GM19324 (cell line): Measurements from ENCODE around the gene SEC23IP.
"Not testable (repeated sequence)": the region's sequence is repeated elsewhere in the genome, so short reads cannot be mapped to it uniquely, and the experiment has no call there.

ENCODE experiments used
- ATAC-seq: cut with Tn5 transposase; IDR thresholded peaks from one replicate; pipeline ENCODE4 v1.9.1; 2021; ENCODE audit warnings: mild to moderate bottlenecking, moderate library complexity; ENCODE audit not compliant: unreplicated experiment, low FRiP score

The SEC23IP gene

DNA sequence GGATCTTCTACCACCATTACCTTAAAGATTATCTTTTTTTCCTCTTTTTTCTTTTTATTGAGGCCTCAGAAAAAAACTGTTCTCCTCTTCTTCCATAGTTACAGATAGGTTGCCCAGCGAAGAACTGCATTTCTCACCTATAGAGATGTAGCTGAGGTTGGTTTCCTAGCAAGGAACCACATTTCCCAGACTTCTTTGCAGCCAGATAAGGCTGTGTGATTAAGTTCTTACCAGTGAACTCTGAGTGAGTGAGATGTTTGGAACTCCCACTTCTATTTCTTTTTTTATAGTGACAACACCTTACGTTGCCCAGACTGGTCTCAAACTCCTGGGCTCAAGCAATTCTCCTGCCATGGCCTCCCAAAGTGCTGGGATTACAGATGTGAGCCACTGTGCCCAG lies 14.0 kb upstream of the SEC23IP start:
- no peak for ATAC-seq

DNA sequence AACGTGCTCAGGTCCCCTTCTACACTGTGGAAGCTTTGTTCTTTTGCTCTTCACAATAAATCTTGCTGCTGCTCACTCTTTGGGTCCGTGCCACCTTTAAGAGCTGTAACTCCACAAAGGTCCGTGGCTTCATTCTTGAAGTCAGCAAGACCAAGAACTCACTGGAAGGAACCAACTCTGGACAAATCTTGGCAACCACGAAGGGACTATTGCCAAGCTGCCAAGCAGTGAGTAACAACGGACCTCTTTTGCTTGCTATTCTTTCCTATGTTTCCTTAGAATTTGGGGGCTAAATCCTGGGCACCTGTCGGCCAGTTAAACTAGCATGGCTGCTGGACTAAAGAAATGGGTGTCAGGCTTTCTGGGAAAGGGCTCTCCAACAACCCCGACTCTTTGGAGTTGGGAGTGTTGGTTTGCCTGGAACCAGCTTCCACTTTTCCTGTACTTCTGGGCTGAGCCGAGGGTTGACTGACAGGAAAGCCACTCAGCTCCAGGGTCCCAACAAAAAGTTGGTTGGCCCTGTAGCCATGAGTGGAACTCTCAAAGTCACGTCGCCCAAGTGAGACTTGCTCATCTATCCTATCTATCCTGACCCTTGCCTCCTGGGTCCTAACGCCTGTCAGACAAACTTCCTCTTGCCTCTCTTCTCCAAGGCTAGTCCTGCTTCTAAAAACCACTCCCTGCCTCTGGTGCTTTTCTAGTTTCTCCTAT lies 8.5 kb upstream of the SEC23IP start:
- ATAC-seq, result not testable (repeated sequence)

DNA sequence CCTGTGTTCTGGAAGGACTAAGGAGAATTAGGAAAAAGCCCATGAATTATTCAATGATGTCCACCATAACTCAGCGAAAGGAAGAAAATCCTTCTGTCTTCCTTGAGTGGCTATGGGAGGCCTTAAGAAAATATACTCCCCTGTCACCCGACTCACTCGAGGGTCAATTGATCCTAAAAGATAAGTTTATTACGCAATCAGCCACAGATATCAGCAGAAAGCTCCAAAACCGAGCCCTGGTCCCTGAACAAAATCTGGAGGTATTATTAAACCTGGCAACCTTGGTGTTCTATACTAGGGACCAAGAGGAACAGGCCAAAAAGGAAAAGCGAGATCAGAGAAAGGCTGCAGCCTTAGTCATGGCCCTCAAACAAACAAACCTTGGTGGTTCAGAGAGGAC lies 6.5 kb upstream of the SEC23IP start:
- not testable (repeated sequence) for ATAC-seq

DNA sequence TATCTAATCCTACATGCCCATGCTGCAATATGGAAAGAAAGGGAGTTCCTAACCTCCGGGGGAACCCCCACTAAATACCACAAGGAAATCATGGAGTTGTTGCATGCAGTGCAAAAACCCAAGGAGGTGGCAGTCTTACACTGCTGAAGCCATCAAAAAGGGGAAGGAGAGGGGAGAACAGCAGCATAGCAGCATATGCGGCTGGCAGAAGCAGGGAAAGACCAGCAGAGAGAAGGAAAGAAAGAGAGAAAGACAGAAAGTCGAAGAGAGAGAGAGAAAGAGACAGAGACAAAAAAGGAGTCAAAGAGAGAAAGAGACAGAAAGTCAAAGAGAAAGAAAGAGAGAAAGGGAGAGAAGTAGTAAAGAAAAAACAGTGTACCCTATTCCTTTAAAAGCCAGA lies 3.8 kb upstream of the SEC23IP start:
- not testable (repeated sequence) for ATAC-seq

DNA sequence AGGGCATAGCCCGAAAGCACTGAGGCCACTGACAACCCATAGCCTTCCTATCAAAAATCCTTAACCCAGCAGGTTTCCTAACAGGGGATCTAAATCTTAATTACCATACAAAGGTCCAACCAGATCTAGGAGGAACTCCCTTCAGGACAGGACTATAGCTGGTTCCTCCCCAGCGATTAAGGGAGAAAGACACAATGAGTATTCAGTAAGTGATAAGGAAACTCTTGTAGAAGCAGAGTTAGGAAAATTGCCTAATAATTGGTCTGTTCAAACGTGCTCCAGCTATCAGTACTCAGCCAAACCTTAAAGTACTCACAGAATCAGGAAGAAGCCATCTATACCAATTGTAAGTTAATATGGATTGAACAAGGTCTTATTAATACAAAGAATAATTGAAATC lies 3.3 kb upstream of the SEC23IP start:
- not testable (repeated sequence) for ATAC-seq

DNA sequence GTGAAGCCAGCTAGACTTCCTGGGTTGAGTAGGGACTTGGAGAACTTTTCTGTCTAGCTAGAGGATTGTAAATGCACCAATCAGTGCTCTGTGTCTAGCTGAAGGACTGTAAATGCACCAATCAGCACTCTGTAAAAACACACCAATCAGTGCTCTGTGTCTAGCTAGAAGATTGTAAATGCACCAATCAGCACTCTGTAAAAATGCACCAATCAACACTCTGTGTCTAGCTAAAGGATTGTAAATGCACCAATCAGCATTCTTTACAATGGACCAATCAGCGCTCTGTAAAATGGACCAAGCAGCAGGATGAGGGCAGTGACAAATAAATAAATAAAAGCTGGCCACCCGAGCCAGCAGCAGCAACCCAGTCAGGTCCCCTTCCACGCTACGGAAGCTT lies 2.2 kb upstream of the SEC23IP start:
- not testable (repeated sequence) for ATAC-seq

DNA sequence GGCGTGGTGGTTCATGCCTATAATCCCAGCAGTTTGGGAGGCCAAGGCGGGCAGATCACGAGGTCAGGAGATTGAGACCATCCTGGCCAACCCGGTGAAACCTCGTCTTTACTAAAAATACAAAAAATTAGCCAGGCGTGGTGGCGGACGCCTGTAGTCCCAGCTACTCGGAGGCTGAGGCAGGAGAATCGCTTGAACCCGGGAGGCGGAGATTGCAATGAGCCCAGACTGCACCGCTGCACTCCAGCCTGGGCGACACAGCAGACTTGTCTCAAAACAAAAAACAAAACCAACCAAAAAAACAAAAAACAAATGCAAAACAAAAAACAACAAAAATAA lies 712 bp upstream of the SEC23IP start:
- ATAC-seq, result not testable (repeated sequence)

DNA sequence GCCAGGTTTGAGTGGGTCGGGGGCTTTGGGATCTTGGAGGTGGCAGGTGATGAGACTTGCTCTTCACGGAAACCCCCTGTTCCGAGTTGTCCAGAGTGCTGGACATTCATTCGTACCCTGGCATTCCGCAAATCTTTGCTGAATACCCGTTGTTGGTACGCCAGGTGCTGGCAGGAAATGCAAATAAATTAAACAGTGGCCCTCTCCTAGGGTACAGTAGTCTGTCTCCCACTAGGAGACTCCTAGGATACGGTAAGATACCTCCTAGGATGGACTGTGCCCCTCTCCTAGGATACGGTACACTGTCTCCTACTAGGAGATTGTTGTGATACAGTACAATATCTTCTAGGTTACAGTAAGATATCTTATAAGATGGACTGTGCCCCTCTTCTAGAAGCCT lies 544 bp downstream of the SEC23IP start:
- no peak for ATAC-seq

DNA sequence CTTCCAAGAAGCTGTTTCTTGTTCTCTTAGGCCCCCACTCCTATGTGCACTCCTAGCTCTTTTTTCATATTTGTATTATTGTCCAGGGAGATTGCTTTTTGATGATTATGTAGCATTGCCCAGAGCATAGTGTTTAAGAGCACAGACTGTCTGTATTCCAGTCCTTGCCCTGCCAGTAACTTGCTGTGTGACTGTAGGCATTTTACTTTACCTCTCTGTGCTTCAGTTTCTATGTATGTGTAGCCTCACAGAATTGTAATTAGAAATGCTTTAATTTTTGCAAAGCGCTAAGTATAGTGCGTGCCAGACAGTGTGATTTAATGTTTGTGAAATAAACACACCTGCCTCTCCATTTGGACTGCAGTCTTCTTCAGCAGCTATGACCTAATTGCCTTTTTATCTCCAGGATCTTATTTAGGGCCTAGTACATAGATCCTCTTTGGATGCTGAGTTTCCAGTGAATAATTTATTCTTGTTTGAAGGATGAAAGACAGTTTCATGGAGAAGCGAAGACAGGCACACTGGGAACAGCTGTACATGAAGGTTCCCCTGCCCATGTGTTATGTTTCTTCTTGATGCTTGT lies 1.4 kb downstream of the SEC23IP start:
- ATAC-seq, result no peak

DNA sequence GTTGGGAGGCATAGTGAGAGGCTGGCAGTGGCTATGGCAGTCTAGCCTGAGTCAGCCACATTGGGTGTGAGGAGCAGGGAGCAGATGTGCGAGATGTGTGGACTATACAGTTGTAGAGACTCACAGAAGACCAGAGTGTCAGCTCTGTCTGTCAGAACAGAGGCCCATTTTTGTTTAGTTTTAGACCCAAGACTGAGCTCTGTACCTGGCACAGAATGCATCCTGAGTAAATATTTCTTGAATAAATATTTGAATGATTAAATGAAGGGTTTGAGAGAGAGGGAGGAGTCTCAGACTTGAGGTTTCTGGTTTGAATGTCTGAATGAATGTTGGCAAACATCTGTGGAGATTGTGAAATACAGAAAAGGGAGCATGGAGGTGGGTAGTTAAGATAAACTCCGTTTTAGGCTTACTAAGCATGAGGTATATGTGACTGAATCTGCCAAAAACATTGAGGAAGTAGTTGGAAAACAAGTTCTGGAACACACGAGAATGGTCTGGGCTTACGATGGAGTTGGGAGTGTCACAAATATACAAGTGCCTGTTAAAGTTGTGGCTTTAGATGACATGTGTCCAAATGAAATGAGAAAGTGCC lies 3.6 kb downstream of the SEC23IP start:
- ATAC-seq, result no peak

DNA sequence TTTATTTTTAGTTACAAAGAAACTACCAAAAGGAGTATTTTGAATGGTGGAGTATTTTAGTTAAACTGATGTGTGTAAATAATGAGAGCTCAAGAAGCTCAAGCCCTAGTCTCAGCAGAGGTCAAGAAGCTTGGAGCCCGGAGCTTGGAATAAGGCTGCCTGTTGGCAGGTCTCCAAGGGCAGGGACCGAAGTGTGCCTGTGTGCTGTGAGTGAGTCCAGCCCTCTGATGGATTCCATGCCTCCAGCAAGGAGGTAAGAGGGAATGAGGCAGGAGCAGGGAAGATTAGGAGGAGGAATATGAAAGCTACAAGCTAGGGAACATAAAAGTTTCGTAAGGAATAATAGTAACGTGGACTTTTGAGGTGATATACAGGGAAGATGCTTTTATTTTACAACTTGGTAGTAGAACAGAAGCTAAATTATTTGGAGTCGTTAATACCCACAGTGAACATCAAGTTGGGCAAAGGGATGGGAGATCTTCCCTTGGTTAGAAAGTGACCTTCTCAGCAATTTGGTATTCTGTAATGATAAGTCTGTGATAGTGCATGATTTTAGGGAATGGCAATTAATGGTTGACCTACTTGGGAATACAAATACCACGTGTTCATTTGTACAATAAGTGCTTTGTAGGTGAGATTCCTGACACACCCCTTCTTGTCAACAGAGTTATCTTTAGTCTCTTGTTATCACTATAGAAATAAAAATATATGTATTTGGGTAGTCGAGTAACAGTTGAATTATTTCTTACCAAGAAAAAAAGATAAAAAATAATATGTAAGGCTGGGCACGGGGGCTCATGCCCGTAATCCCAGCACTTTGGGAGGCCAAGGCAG lies 4.6 kb downstream of the SEC23IP start:
- ATAC-seq, result no peak

DNA sequence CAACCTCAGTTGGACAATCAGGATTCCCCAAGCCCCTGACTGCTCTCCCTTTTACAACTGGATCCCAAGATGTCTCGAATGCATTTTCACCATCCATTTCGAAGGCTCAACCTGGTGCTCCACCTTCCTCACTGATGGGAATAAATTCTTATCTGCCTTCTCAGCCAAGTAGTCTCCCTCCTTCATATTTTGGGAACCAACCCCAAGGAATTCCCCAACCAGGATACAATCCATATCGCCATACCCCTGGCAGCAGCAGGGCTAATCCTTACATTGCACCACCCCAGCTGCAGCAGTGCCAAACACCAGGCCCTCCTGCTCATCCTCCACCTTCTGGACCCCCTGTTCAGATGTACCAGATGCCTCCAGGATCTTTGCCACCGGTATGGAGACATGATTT lies 6.0 kb downstream of the SEC23IP start:
- no peak for ATAC-seq

DNA sequence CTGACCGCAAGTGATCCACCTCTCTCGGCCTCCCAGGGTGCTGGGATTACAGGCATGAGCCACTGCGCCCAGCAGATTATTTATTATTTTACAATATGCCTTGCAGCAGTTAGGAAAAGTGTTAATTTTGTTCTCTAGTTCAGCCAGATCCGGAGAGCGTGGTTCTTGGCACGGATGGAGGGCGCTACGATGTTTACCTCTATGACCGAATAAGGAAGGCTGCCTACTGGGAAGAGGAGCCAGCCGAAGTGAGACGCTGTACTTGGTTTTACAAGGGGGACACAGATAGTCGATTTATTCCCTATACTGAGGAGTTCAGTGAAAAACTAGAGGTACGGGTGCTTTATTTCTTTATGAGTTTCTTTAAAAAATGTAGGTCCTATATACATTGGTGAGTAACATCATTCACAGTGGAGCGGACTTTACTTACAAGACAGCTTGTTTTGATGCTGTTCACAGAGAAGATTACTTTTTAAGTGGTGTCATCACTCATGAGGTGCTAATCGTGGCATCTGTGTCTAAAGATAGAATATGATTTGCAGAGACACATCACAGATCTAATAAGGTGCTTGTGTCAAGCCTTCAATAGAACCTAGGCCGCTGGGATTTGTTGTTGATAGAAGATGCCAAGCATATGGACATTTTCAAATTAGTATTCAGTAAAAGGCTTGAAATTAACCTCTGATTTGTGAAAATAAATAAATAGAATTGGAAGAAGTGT lies 11.6 kb downstream of the SEC23IP start:
- ATAC-seq, result no peak

DNA sequence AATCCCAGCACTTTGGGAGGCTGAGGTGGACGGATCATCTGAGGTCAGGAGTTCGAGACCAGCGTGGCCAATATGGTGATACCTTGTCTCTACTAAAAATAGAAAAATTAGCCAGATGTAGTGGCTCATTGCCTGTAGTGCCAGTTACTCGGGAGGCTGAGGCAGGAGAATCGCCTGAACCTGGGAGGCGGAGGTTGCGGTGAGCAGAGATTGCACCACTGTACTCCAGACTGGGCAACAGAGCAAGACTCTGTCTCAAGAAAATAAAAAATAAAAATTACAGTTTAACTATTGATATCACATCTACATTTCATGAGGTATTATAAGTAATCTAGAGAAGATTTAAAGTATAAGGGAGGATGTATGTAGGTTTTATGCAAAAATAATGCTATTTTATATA lies 15.2 kb downstream of the SEC23IP start:
- ATAC-seq, result not testable (repeated sequence)

DNA sequence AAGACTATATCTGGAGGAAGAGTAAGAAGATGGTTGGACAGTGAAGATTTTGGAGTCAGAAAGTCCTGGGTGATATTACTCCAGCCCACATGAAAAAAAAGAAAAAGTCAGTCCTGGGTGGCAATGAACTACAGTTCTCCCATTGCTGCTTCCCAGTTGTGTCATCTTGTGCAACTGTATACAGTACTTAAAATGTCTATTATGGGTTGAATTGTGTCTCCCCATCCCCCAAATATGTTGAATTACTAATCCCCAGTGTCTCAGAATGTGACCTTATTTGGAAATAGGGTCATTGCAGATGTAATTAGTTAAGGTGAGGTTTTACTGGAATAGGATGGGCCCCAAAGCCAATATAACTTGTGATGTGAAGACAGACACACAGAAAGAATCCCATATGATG lies 15.6 kb downstream of the SEC23IP start:
- ATAC-seq, result no peak

DNA sequence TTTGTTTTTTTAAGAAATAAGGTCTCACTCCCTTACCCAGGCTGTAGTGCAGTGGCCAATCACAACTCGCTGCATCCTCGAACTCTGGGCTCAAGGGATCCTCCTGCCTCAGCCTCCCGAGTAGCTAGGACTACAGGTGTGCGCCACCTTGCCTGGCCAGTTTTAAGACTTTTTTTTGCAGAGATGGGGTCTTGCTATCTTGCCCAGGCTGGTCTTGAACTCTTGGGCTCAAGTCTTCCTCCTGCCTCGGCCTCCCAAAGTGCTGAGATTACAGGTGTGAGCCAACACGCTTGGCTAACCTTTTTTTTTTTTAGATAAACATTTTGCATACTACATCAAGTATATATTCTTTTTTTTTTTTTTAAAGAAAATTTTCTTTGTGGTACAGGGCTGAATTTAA lies 18.2 kb downstream of the SEC23IP start:
- ATAC-seq, result no peak

DNA sequence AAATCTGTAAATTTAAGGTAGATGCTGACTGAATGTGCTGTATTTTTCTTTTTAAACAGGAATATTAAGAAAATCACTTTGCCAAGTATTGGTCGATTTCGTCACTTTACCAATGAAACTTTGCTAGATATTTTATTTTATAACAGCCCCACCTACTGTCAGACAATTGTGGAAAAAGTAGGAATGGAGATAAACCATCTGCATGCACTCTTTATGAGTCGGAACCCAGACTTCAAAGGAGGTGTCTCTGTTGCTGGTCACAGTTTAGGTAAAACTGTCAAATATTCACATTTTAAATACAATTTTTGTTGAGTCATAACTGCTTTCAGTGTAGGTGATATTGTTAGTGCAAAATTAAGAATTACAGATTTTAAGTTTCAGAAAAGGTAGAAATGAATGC lies 25.2 kb downstream of the SEC23IP start:
- no peak for ATAC-seq

DNA sequence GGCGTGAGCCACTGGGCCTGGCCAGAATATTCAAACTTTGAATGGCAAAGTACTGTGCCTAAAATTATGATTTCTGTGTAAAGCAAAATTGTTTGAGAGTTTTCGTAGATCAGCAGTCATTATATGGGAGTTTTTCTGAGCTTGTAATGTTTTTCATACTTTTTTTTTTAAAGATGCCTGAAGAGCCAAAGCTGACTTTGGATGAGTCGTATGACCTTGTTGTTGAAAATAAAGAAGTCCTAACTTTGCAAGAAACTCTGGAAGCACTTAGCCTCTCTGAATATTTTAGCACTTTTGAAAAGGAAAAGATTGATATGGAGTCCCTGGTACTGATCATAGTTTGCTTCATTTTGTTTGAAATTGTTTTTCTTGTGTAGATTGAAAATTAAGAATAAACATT lies 26.7 kb downstream of the SEC23IP start:
- no peak for ATAC-seq

DNA sequence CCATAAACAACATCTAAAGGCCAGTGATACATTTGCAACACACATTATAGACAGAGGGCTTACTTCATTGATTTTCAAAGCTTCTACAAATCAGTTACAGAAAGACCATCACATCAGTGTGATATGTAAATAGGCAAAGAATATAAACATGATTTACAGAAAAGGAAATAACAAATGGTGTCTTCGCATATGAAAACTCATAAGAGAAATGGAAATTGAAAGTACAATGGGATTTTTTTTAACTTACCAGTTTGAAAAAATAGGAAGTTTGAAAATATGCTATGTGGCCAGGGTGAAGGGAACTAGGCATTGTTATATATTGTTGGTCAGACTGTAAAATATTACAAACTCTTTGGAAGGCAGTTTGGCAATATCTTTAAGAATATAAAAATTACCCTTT lies 27.3 kb downstream of the SEC23IP start:
- ATAC-seq, result peak; percentile 49

DNA sequence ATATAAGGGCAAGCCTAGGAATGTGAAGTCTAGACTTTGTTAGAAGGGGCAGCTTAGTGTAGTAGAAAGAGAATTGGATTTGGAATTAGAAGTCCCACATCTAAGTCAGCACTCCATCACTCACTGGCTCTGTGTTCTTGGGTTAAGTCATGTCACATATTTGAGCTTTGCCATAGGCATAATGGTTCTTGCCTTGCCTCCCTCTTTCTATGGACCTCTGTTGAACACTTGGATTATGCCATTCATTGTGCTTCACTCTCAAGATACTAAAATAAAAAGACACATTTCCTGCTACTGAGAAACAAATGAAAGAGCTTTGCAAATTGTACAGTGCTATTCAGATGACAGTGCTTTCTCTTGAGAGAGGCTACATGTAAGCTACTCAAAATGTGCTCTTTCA lies 35.9 kb downstream of the SEC23IP start:
- no peak for ATAC-seq

DNA sequence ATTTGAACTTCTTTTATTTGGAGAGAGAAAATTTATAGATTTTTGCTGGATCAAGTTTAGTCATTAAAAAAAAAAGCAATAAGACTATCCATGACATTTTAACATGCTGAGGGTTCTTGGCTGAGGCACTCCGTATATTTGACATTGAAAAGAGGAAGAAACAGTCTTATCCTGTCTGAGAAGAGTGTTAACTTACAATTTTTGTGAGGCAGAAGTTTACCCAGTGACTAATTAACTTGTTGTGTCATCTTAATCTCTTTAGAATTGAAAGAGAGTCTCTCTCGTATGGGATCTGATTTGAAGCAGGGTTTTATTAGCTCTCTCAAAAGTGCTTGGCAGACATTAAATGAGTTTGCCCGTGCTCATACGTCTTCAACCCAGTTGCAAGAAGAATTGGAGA lies 39.3 kb downstream of the SEC23IP start:
- no peak for ATAC-seq
